Natural killer cell treated with Interleukin-12 subunit alpha and Interleukin-12 subunit beta and Interleukin-15 and Interleukin-18, amount 100 ng/mL, for 72 hours (primary cell): ENCODE measurements around the gene GFOD2. TPM values are rescaled to one million over a fixed set of nuclear protein-coding genes. Genes with fewer than 3 reads are reported as not detected.
A peak's percentile ranks its signal among the peaks of the same experiment; 100 is the strongest.

ENCODE experiments used
- ATAC-seq, 2 donors: fragments of 150-1000 bp; cut with Tn5 transposase in 1 of 2; sonication (Bioruptor Pico), chemical (Tn5 transposase) in 1 of 2; 2 replicates each; pipeline ENCODE4 v1.10.0; 2021
- DNase-seq: peaks from one replicate; pipeline ENCODE4 v3.0.0; 2022; ENCODE audit warnings: low spot score
- H3K27ac Mint-ChIP-seq, 2 donors: 1 replicate in 1 of 2; 2 replicates in 1 of 2; pipeline ENCODE4 v1.8.0; 2022; ENCODE audit warnings: mixed read lengths in 2 of 2, mild to moderate bottlenecking in 1 of 2, moderate library complexity in 1 of 2
- H3K27me3 Mint-ChIP-seq, 2 donors: 1 replicate in 1 of 2; 2 replicates in 1 of 2; pipeline ENCODE4 v1.8.0; 2022; ENCODE audit warnings: mixed read lengths in 2 of 2
- H3K36me3 Mint-ChIP-seq: one replicate; pipeline ENCODE4 v1.8.0; 2022; ENCODE audit warnings: mixed read lengths
- H3K4me1 Mint-ChIP-seq, 2 donors: 1 replicate in 1 of 2; 2 replicates in 1 of 2; pipeline ENCODE4 v1.8.0; 2022; ENCODE audit warnings: low read depth in 2 of 2, mixed read lengths in 2 of 2, mild to moderate bottlenecking in 1 of 2
- H3K4me3 Mint-ChIP-seq: one replicate; pipeline ENCODE4 v1.8.0; 2022; ENCODE audit warnings: mixed read lengths
- H3K9me3 Mint-ChIP-seq: 2 replicates; pipeline ENCODE4 v1.8.0; 2022; ENCODE audit warnings: mixed read lengths
- total RNA-seq, 2 donors: library from RNA; stranded (reverse); gene quantifications; one replicate each; pipeline ENCODE4 v1.2.3, GENCODE V29; 2022

GFOD2 gene
- total RNA-seq, 2 donors from 2014 or later: 14.8 to 22.0 TPM

DNA sequence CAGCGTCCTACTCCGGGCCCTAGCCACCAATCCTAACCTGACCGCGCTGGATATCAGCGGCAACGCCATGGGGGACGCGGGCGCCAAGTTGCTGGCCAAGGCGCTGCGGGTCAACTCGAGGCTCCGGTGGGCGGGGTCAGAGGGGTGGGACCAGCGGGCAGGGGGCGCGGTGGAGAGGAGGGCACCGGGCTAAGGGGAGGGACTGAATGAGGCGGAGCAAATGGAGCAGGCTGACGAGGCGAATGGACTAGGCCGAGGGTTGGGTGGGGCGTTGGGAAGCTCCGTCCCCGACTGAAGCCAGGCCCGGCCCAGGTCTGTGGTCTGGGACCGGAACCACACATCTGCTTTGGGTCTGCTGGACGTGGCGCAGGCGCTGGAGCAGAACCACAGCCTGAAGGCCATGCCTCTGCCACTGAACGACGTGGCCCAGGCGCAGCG lies 69.6 kb downstream of the GFOD2 start:
- Mint-ChIP-seq H3K27me3 (no peaks in the 10 kb centered on the region), H3K36me3 (no peaks in the 10 kb centered on the region)
- no peak for ATAC-seq

DNA sequence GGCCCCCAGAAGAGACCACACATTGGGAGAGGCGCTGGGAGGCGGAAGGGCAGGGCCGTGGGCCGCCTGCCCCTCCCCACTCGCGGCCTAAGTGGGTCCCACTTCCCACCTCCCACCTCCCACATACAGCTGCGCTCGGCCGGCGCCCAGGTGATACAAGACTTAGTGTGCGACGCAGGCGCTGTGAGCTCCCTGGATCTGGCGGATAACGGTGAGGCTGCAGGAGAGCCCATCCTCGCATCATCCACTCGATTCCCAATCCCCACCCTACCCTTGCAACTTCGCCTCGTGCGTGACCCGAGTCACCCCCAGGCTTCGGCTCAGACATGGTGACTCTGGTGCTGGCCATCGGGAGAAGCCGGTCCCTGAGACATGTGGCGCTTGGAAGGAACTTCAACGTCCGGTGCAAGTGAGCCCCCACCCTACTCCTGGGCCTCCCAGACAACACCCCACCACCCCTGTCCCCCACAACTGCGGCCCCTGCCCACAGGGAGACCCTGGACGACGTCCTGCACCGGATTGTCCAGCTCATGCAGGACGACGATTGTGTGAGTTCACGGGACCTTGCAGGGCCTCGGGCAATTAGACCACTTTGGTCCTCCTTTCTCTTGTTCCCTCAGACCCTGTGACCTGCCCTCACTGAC lies 70.2 kb downstream of the GFOD2 start:
- ATAC-seq (no peak), DNase-seq (no peak)
- H3K4me3 Mint-ChIP-seq: no peak overlapping the region
- H3K27ac Mint-ChIP-seq: no peak overlapping the region
- no peaks in the 10 kb centered on the region for H3K9me3 Mint-ChIP-seq
- H3K36me3 Mint-ChIP-seq: no peaks in the 10 kb centered on the region
- no peaks in the 10 kb centered on the region for H3K27me3 Mint-ChIP-seq
- H3K4me1 Mint-ChIP-seq: peaks cover 6 to 10% of the 10 kb centered on the region in 2 donors

More for the DNA sequence above, 69.6 kb downstream of the GFOD2 start:
- H3K4me1 Mint-ChIP-seq: peaks cover 6 to 10% of the 10 kb centered on the region in 2 donors
- no peak overlapping the region for H3K27ac Mint-ChIP-seq
- no peak overlapping the region for H3K4me3 Mint-ChIP-seq
- DNase-seq: no peak
- no peaks in the 10 kb centered on the region for H3K9me3 Mint-ChIP-seq

DNA sequence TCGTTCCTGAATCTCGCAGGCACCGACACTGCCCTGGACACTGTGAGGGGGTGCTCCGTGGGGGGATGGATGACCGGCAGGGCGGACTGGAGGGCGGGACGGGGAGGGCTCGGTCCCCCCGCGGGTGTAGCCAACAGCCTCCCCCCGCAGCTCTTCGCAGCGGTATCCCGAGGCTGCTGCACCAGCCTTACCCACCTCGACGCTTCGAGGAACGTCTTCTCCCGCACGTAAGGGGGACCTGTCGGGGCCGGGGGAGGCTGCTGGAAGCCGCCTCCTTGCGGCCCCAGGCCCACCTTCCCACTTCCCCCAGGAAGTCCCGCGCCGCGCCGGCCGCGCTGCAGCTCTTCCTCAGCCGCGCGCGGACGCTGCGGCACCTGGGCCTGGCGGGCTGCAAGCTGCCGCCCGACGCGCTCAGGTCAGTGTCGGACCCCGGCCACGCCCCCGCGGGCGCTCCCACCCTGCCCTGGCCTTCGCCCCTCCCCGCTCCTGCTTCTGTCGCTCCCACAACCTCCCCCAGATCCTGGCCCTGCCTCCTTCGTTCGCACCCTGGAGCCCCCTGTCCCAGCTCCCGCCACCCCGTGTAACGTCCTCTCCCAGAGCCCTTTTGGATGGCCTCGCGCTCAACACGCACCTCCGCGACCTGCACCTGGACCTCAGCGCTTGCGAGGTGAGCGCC lies 70.9 kb downstream of the GFOD2 start:
- H3K27me3 Mint-ChIP-seq: no peaks in the 10 kb centered on the region
- no peaks in the 10 kb centered on the region for H3K36me3 Mint-ChIP-seq
- ATAC-seq: no peak
- H3K9me3 Mint-ChIP-seq: no peaks in the 10 kb centered on the region
- H3K4me3 Mint-ChIP-seq: no peak overlapping the region
- no peak overlapping the region for H3K27ac Mint-ChIP-seq
- DNase-seq: no peak
- H3K4me1 Mint-ChIP-seq: peaks cover 6 to 10% of the 10 kb centered on the region in 2 donors

GRCh38 chr16:67647681-67648080 lies 71.4 kb downstream of the GFOD2 start:
- H3K27me3 Mint-ChIP-seq: no peaks in the 10 kb centered on the region
- no peak overlapping the region for H3K27ac Mint-ChIP-seq
- ATAC-seq (no peak), DNase-seq (no peak)
- H3K9me3 Mint-ChIP-seq: no peaks in the 10 kb centered on the region
- H3K4me1 Mint-ChIP-seq: peaks cover 6 to 10% of the 10 kb centered on the region in 2 donors
- H3K4me3 Mint-ChIP-seq: no peak overlapping the region
- H3K36me3 Mint-ChIP-seq: no peaks in the 10 kb centered on the region

GRCh38 chr16:67647111-67647651 lies 71.9 kb downstream of the GFOD2 start:
- Mint-ChIP-seq H3K27me3 (no peaks in the 10 kb centered on the region), H3K27ac (no peak overlapping the region), H3K36me3 (no peaks in the 10 kb centered on the region), H3K4me3 (no peak overlapping the region), H3K4me1 (peaks cover 6 to 9% of the 10 kb centered on the region in 2 donors), H3K9me3 (no peaks in the 10 kb centered on the region)
- DNase-seq (no peak), ATAC-seq (no peak)

DNA sequence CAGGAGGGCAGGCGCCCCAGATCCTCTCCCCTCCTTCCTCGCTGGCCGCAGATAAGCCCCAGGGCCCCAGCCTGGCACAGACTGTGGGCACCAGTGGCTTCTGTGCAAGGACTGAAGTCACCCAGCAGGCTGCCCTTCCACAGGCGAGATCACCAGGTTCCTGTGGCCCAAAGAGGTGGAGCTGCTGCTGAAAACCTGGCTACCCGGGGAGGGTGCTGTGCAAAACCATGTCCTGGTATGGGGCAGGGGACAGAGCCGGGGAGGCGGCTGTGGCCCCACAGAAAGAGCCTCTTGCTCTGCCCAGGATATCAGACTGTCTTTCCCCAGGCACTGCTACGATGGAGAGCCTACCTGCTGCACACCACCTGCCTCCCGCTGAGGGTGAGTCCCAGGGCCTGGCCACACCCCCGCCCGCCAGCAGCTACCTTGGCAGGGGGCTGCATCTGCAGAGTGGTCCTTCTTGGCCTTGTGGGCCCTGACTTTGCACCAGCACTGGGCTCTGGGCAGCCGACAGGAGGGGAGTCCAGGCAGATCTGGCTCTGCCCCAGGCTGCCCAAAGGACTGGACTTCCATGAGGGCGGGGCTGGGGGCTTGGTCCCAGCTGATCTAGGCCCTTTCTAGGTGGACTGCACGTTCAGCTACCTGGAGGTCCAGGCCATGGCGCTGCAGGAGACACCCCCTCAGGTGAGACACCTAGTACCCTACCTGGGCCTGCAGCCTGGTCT lies 73.6 kb downstream of the GFOD2 start:
- H3K27ac Mint-ChIP-seq: peak overlapping the region; percentile 44 to 68
- peaks cover 3 to 5% of the 10 kb centered on the region in 2 donors for H3K4me1 Mint-ChIP-seq
- peak overlapping the region; percentile 62 for H3K4me3 Mint-ChIP-seq
- H3K9me3 Mint-ChIP-seq: no peaks in the 10 kb centered on the region
- no peaks in the 10 kb centered on the region for H3K36me3 Mint-ChIP-seq
- peak; percentile 58 for DNase-seq
- H3K27me3 Mint-ChIP-seq: no peaks in the 10 kb centered on the region
- no peak for ATAC-seq

GRCh38 chr16:67644038-67644437 lies 75.1 kb downstream of the GFOD2 start:
- ATAC-seq (no peak), DNase-seq (peak; percentile 3)
- Mint-ChIP-seq H3K4me3 (no peak overlapping the region), H3K27me3 (no peaks in the 10 kb centered on the region), H3K36me3 (no peaks in the 10 kb centered on the region), H3K9me3 (no peaks in the 10 kb centered on the region), H3K27ac (peak overlapping the region in 1 of 2 donors; percentile 79), H3K4me1 (peaks cover 0 to 3% of the 10 kb centered on the region in 2 donors)

- ATAC-seq (no peak), DNase-seq (peak; percentile 38)
- Mint-ChIP-seq H3K4me1 (peaks cover 0 to 3% of the 10 kb centered on the region in 2 donors), H3K4me3 (no peak overlapping the region), H3K27ac (no peak overlapping the region), H3K36me3 (peaks cover under 1% of the 10 kb centered on the region), H3K27me3 (no peaks in the 10 kb centered on the region), H3K9me3 (no peaks in the 10 kb centered on the region)
Observed at GRCh38 chr16:67641779-67642708, 77.1 kb downstream of the GFOD2 start.

GRCh38 chr16:67637625-67638024 lies 81.5 kb downstream of the GFOD2 start:
- no peaks in the 10 kb centered on the region for H3K27me3 Mint-ChIP-seq
- no peaks in the 10 kb centered on the region for H3K9me3 Mint-ChIP-seq
- no peak for ATAC-seq
- peak; percentile 12 for DNase-seq
- H3K4me3 Mint-ChIP-seq: no peak overlapping the region
- H3K4me1 Mint-ChIP-seq: peaks cover 0 to 3% of the 10 kb centered on the region in 2 donors
- H3K36me3 Mint-ChIP-seq: peaks cover 6% of the 10 kb centered on the region
- H3K27ac Mint-ChIP-seq: no peak overlapping the region

DNA sequence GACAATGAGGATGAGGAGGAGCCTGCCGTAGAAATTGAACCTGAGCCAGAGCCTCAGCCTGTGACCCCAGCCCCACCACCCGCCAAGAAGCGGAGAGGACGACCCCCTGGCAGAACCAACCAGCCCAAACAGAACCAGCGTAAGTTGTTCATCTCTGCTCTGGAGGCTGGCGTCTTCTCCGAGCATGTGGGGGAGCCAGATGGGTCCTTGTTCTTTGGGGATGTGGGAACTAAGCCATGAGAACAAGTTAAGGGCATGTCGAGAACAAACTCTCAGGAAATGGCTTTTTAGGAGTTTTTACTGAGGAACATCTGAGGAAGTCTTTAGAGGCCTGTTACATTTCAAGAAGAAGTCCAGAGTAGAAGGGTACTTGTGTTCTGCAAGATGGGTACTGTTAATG lies 82.4 kb downstream of the GFOD2 start:
- H3K27ac Mint-ChIP-seq: no peak overlapping the region
- no peaks in the 10 kb centered on the region for H3K9me3 Mint-ChIP-seq
- no peaks in the 10 kb centered on the region for H3K27me3 Mint-ChIP-seq
- peaks cover 12% of the 10 kb centered on the region for H3K36me3 Mint-ChIP-seq
- no peak overlapping the region for H3K4me3 Mint-ChIP-seq
- peaks cover 3 to 5% of the 10 kb centered on the region in 2 donors for H3K4me1 Mint-ChIP-seq
- ATAC-seq (no peak), DNase-seq (peak; percentile 39)

DNA sequence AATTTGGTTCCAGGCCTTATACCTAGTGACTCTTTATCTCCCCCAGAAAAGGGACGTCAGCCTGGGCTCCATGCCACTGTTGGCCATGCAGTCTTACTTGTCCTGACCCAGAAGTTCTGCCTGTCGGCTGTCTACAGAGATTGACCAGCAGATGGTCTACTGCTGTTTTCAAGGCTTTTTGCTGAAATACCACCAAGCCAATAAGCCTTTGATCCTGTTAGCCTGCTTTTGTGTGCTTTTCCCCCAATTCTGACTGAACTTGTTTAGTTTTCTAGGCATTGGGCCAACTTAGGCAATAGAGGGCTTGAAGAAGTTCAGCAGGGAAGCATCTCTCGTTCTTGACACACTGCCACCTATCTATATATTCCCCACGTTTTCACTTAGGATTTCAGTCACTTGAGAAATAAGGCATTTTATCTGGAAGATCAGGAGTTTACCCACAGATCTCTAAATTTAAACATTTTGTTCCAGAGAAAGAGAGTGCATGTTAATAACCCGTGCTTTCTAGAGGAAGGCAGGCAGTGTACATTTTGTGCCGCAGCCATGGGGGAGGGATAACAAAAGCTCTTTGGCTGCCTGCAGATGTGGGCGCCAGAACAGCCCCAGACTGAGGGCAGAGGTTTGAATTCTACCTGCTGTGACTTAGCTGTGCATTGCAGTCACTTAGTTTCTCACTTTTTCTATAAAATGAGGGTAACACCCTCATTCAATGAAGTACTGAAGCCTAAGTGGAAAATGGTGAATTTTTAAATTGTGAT lies 86.5 kb downstream of the GFOD2 start:
- no peak overlapping the region for H3K4me3 Mint-ChIP-seq
- H3K36me3 Mint-ChIP-seq: peaks cover 24% of the 10 kb centered on the region
- DNase-seq (no peak), ATAC-seq (no peak)
- H3K9me3 Mint-ChIP-seq: no peaks in the 10 kb centered on the region
- H3K27ac Mint-ChIP-seq: no peak overlapping the region
- H3K27me3 Mint-ChIP-seq: no peaks in the 10 kb centered on the region
- H3K4me1 Mint-ChIP-seq: peaks cover 3 to 5% of the 10 kb centered on the region in 2 donors

DNA sequence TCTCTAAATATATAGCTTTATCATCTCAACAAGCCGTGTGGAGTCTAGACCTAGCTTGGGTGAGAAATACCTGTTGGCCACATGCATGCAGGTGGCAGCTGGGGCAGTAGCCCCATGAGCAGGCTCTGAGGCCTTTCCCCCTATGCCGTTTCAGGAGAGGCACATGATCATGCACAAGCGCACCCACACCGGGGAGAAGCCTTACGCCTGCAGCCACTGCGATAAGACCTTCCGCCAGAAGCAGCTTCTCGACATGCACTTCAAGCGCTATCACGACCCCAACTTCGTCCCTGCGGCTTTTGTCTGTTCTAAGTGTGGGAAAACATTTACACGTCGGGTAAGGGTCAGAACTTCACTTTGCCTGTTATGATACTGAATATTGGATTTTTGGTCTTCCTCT lies 90.9 kb downstream of the GFOD2 start:
- Mint-ChIP-seq H3K9me3 (no peaks in the 10 kb centered on the region), H3K36me3 (peaks cover 31% of the 10 kb centered on the region), H3K27ac (no peak overlapping the region), H3K4me1 (peaks cover 3 to 5% of the 10 kb centered on the region in 2 donors), H3K27me3 (no peaks in the 10 kb centered on the region), H3K4me3 (no peak overlapping the region)
- ATAC-seq (no peak), DNase-seq (no peak)
